ENCODE data around the gene DCUN1D2.

DNA sequence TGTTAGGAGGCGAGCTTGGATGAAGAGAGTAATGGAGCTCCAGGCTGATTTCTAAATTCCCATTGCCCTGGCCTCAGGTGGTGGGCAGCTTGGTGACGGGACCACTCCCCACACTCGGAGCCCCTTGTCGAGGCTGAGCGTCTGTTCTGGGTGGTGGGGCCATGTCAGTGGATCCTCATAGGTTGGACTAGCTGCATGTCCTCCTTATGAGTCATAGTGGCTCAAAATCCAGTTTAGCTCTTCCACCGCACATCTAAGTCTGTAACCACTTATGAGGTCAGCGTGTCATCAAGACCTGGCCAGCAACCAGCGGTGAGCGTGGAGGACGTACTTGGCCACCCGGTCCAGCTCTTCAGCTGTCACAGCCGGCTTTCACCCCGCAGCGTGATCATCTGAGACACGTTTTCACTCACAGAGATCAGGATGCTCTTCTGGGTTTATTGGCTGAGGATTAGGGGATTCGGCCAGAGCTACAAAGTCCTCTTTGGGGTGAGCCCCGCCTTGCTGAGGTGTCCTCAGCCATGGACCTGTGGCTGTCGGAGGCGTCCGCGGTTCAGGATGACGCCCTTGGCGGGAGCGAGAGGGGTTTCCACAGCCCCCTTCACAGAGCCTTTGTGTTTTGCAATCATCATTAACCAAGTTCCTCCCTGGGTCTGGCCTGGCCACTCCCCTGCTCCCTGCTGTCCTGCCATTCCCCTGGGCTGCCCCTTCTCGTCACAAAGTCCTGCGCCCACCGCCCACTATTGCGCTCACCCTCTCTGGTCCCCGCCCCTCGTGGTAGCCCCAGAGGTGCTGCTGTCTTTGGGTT lies 79.1 kb downstream of the DCUN1D2 start:
- TF ChIP-seq, protein P1, sequence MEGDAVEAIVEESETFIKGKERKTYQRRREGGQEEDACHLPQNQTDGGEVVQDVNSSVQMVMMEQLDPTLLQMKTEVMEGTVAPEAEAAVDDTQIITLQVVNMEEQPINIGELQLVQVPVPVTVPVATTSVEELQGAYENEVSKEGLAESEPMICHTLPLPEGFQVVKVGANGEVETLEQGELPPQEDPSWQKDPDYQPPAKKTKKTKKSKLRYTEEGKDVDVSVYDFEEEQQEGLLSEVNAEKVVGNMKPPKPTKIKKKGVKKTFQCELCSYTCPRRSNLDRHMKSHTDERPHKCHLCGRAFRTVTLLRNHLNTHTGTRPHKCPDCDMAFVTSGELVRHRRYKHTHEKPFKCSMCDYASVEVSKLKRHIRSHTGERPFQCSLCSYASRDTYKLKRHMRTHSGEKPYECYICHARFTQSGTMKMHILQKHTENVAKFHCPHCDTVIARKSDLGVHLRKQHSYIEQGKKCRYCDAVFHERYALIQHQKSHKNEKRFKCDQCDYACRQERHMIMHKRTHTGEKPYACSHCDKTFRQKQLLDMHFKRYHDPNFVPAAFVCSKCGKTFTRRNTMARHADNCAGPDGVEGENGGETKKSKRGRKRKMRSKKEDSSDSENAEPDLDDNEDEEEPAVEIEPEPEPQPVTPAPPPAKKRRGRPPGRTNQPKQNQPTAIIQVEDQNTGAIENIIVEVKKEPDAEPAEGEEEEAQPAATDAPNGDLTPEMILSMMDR (IDR thresholded peaks at IDR 0.05), result no peak
- no peak for TF ChIP-seq POLR2A (IDR thresholded peaks at IDR 0.05)

All from Peyer's patch (tissue), 4 donors.